ENCODE measurements around the gene MIOS. TPM values are rescaled to one million over a fixed set of nuclear protein-coding genes. Genes with fewer than 3 reads are reported as not detected.

MIOS gene
- total RNA-seq, 4 donors from 2014 or later, result 8.4 to 41.9 (median 26.1) TPM

GRCh38 chr7:7521259-7521658, 45.4 kb upstream of the MIOS start:
- no peaks in the 10 kb centered on the region for H3K27me3 ChIP-seq
- peaks cover 0 to 19% (median 3%) of the 10 kb centered on the region in 4 donors for H3K4me1 ChIP-seq
- no peak overlapping the region for H3K4me3 ChIP-seq
- DNase-seq, result no peak
- H3K36me3 ChIP-seq, result no peaks in the 10 kb centered on the region
- intact Hi-C loops (cut with DNase I; ENCODE audit: low total_unique reads), result no loop called here
- TF ChIP-seq POLR2AphosphoS5 (IDR thresholded peaks at IDR 0.05) (no peak), POLR2A (IDR thresholded peaks at IDR 0.05) (no peak), CTCF (IDR thresholded peaks at IDR 0.05) (no peak), EP300 (IDR thresholded peaks at IDR 0.05; ENCODE audit: low read depth) (no peak)
- H3K9me3 ChIP-seq, result no peaks in the 10 kb centered on the region
- no peak overlapping the region for H3K27ac ChIP-seq
- in situ Hi-C loops (cut with MboI; ENCODE audit: low pct_ligation_motif_present in 1 of 4, low pct_unique_long_range_greater_than_20kb in 1 of 4, low sequenced_read_pairs in 3 of 4), result no loop called here
- 58 to 68% methylated on average over 2 to 3 of the region's 3 CpGs for WGBS, 2 donors (ENCODE audit: low coverage in 1 of 2)

DNA sequence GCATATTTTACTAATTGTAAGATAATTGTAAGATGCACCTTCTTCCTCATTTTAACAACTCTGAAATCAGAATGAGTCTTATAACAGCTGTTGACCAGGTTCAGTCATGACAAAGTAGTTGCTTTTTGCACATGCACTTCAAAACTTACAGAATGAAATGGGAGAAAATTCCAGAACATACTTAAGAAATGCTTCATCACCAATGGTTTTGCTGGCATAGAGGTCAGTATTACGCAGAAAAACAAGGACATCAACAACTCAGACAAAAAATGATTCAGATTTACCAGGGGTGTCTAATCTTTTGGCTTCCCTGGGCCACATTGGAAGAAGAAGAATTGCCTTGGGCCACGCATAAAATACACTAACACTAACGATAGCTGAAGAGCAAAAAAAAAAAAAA, 44.3 kb upstream of the MIOS start:
- Histone ChIP-seq H3K36me3 (no peaks in the 10 kb centered on the region), H3K9me3 (no peaks in the 10 kb centered on the region), H3K27me3 (no peaks in the 10 kb centered on the region), H3K4me1 (peaks cover 0 to 8% (median 0%) of the 10 kb centered on the region in 4 donors), H3K4me3 (no peak overlapping the region), H3K27ac (no peak overlapping the region)
- no peak for DNase-seq
- in situ Hi-C loops (cut with MboI; ENCODE audit: low pct_ligation_motif_present in 1 of 4, low pct_unique_long_range_greater_than_20kb in 1 of 4, low sequenced_read_pairs in 3 of 4), result no loop called here
- no peak for TF ChIP-seq POLR2A (IDR thresholded peaks at IDR 0.05)
- no peak for TF ChIP-seq CTCF (IDR thresholded peaks at IDR 0.05)
- TF ChIP-seq POLR2AphosphoS5 (IDR thresholded peaks at IDR 0.05), result no peak
- TF ChIP-seq EP300 (IDR thresholded peaks at IDR 0.05; ENCODE audit: low read depth), result no peak
- intact Hi-C loops (cut with DNase I; ENCODE audit: low total_unique reads), result no loop called here
- WGBS, 2 donors (ENCODE audit: low coverage in 1 of 2), result 89 to 92% methylated on average over 3 of the region's 3 CpGs

GRCh38 chr7:7524121-7524520, 42.6 kb upstream of the MIOS start:
- H3K9me3 ChIP-seq, result no peaks in the 10 kb centered on the region
- WGBS, 2 donors (ENCODE audit: low coverage in 1 of 2), result 71 to 74% methylated on average over 3 of the region's 3 CpGs
- no peak for TF ChIP-seq POLR2A (IDR thresholded peaks at IDR 0.05)
- no peak for TF ChIP-seq CTCF (IDR thresholded peaks at IDR 0.05)
- TF ChIP-seq POLR2AphosphoS5 (IDR thresholded peaks at IDR 0.05), result no peak
- no peak for TF ChIP-seq EP300 (IDR thresholded peaks at IDR 0.05; ENCODE audit: low read depth)
- in situ Hi-C loops (cut with MboI; ENCODE audit: low pct_ligation_motif_present in 1 of 4, low pct_unique_long_range_greater_than_20kb in 1 of 4, low sequenced_read_pairs in 3 of 4), result no loop called here
- H3K4me1 ChIP-seq, result no peaks in the 10 kb centered on the region
- no peak overlapping the region for H3K4me3 ChIP-seq
- H3K27ac ChIP-seq, result no peak overlapping the region
- H3K27me3 ChIP-seq, result no peaks in the 10 kb centered on the region
- intact Hi-C loops (cut with DNase I; ENCODE audit: low total_unique reads), result no loop called here
- H3K36me3 ChIP-seq, result no peaks in the 10 kb centered on the region
- DNase-seq, result no peak

DNA sequence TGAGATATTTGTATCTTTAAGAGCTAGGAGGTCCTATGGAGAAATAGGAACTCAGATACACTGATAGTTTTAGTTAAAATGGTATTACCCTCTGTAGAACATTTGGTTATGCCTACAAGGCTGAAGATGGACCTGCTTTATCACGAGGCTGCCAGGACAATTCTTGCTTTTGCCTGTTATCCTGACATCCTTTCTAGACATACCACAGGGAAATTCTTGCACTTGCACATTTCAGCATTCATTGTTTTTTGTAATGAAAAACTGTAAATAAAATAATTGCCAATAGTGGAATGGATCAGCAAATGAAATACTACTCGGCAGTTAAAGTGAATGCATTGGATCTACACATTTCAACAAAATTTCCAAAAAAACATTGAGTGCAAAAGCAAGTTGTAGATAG, 40.7 kb upstream of the MIOS start:
- Histone ChIP-seq H3K36me3 (no peaks in the 10 kb centered on the region), H3K9me3 (no peaks in the 10 kb centered on the region), H3K27me3 (no peaks in the 10 kb centered on the region), H3K27ac (no peak overlapping the region), H3K4me1 (no peaks in the 10 kb centered on the region), H3K4me3 (no peak overlapping the region)
- TF ChIP-seq POLR2A (IDR thresholded peaks at IDR 0.05) (no peak), CTCF (IDR thresholded peaks at IDR 0.05) (no peak), POLR2AphosphoS5 (IDR thresholded peaks at IDR 0.05) (no peak), EP300 (IDR thresholded peaks at IDR 0.05; ENCODE audit: low read depth) (no peak)
- intact Hi-C loops (cut with DNase I; ENCODE audit: low total_unique reads), result no loop called here
- 87 to 90% methylated on average over 2 of the region's 2 CpGs for WGBS, 2 donors (ENCODE audit: low coverage in 1 of 2)
- no peak for DNase-seq
- in situ Hi-C loops (cut with MboI; ENCODE audit: low pct_ligation_motif_present in 1 of 4, low pct_unique_long_range_greater_than_20kb in 1 of 4, low sequenced_read_pairs in 3 of 4), result no loop called here
